LNCAP (cell line): ENCODE measurements around the gene P4HTM.

Source experiments
- CTCF ChIP-seq: fragments of 450-650 bp; IDR thresholded peaks from 2 replicates; pipeline ENCODE4 v1.5.1; 2017; ENCODE audit warnings: mild to moderate bottlenecking

P4HTM gene

GRCh38 chr3:48970586-48970985 is 19.5 kb upstream of the P4HTM start:
- no peak for TF ChIP-seq CTCF

GRCh38 chr3:48974076-48974864 is 15.8 kb upstream of the P4HTM start:
- TF ChIP-seq CTCF: no peak

GRCh38 chr3:48979451-48979850 is 10.6 kb upstream of the P4HTM start:
- no peak for TF ChIP-seq CTCF

- no peak for TF ChIP-seq CTCF
Observed at GRCh38 chr3:48980295-48980694, 9.7 kb upstream of the P4HTM start.

GRCh38 chr3:48982016-48982415 is 8.0 kb upstream of the P4HTM start:
- no peak for TF ChIP-seq CTCF

GRCh38 chr3:48982686-48983085 is 7.4 kb upstream of the P4HTM start:
- no peak for TF ChIP-seq CTCF

- no peak for TF ChIP-seq CTCF
Observed at GRCh38 chr3:48983096-48983495, 6.9 kb upstream of the P4HTM start.

GRCh38 chr3:48984663-48985062 is 5.4 kb upstream of the P4HTM start:
- TF ChIP-seq CTCF: no peak
